ENCODE data around the gene SNAP47.

SNAP47 gene

DNA sequence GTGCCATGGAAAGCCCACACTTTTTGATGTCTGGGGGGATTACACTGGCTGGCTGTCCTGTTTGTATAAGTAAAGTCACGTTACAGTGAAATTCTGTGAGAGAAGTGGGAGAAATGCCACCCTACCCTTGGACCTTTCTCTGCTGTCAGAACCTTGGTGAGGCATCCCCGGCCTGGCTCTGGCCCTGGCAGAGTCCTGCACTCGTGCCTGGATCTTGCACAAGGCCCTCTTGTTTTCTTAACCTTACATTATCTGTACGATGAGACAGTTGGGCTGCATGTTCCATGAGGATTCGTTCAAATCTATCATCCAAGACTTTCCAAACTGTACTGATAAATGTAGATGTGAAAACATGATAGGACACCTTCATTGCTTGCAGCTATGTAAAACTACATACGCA lies 11.4 kb downstream of the SNAP47 start:
- DNase-seq: no peak
- intact Hi-C loops (cut with DNase I): no loop called here

DNA sequence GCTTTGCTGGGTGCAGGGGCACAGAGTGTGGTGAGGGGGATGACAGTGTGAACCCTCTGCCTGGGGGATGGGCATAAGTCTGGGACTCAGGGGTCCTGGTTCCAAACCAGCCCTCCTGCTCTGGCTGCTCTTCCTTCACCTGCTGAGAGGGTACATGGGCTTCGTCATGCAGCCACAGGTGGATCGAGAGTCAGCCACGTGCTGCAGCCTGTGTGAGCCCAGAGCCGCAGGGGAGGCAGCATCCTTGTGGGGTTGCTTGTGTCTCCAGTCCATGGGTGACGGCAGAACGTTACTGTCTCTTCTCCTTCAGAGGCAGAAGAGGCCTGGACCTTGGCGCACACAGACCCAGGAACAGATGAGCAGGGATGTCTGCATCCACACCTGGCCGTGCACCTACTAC lies 12.1 kb downstream of the SNAP47 start:
- no peak for DNase-seq
- intact Hi-C loops (cut with DNase I): no loop called here

DNA sequence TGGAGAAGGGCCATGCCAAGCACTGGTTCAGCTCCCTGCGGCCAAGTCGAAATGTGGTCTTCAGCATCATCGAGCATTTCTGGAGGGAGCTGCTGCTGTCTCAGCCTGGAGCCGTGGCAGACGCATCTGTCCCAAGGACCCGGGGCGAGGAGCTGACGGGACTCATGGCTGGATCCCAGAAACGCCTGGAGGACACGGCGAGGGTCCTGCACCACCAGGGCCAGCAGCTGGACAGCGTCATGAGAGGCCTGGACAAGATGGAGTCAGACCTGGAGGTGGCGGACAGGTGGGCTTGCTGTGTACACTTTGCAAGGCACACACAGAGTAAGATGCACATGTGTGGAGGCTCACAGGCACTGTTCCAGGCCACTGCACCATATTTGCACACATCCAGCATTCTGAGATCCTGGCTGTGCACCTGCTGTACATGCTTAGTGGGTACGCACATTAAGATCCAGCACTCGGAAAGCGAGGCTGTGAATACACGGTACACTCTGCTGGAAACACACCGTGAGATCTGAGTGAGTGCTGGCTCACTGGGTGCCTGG lies 12.8 kb downstream of the SNAP47 start:
- intact Hi-C loops (cut with DNase I): no loop called here
- DNase-seq: peak in 1 of 42 donors; percentile 14

- intact Hi-C loops (cut with DNase I): no loop called here
- DNase-seq: no peak
These were observed 13.4 kb downstream of the SNAP47 start for GRCh38 chr1:227748496-227749182.

DNA sequence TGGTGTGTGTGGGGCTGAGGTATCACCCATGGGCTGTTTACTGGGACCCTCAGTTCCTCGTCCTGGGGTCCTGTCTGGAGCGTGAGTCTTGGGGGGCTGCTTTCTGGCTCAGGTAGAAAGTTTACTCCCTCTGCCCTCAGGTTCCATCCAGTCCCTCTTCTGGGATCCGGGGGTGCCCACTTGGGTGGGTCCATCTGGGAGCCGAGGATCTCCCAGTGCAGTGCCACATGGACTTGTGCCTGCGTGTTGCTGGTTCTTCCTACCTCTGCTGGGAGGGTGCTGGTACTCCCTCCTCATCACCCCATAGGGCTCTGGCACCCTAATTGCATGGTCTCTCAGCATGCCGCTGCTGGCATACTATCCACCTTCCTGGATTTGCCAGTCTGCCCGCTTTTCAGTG lies 14.0 kb downstream of the SNAP47 start:
- intact Hi-C loops (cut with DNase I): no loop called here
- no peak for DNase-seq

GRCh38 chr1:227749916-227750710 lies 14.9 kb downstream of the SNAP47 start:
- intact Hi-C loops (cut with DNase I): no loop called here
- DNase-seq: no peak

DNA sequence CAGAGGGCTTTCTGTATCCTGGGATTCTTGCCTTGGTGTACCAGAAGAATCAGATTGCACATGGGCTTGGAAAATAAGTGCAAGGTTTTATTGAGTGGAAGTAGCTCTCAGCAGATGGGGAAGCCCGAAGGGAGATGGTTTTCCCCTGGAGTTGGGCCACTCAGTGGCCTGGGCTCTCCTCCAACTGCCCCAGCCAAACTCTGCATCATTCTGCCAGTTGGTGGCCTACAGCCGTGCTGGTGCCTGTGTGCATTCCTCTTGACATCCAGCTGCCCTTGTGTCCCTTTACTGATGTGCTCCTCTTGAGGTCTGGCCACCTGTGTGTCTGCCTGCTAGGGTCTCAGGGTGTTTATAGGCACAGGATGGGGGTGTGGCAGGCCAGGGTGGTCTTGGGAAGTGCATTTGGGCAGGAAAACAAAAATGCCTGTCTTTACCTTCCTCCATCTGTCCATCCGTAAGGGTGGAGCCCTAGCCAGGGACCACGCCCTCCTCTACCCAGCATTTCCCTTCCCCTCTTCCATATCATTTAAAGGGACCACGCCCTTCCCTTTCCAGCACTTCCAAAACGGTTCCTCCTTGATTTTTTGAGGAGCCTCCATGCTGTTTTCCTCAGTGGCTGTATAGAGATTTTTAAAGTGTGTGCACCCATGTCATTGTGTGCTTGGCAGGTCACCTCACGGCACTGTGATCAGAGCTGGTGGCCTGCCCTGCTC lies 18.9 kb downstream of the SNAP47 start:
- DNase-seq: peak in 38 of 42 donors; percentile 44 to 85 (median 66)
- intact Hi-C loops (cut with DNase I): no loop called here

DNA sequence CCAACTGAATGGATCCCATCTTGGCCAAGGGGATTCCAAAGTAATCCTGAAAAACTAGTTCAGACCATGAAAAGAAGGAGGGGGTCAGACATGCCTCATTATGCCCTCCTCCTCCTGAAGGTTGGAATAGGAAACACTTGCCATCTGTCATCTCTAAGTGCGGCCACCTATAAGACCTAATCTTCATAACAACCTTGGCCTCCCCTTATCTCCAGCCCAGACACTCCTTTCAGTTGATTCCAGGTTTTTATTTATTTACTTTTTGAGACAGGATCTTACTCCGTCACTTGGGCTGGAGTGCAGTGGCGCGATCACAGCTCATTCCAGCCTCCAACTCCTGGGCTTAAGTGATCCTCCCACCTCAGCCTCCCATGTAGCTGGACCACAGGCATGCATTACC lies 19.7 kb downstream of the SNAP47 start:
- DNase-seq: no peak
- intact Hi-C loops (cut with DNase I): no loop called here

- intact Hi-C loops (cut with DNase I): no loop called here
- DNase-seq: no peak
These were observed 21.1 kb downstream of the SNAP47 start for GRCh38 chr1:227756172-227756959.

- DNase-seq: no peak
- intact Hi-C loops (cut with DNase I): no loop called here
These were observed 22.5 kb downstream of the SNAP47 start for GRCh38 chr1:227757781-227758180.

- DNase-seq: peak; percentile 60 to 96 (median 84)
- intact Hi-C loops (cut with DNase I): no loop called here
These were observed 23.1 kb downstream of the SNAP47 start for GRCh38 chr1:227758366-227758765.

- no peak for DNase-seq
These were observed 24.4 kb downstream of the SNAP47 start for GRCh38 chr1:227759341-227760300.

DNA sequence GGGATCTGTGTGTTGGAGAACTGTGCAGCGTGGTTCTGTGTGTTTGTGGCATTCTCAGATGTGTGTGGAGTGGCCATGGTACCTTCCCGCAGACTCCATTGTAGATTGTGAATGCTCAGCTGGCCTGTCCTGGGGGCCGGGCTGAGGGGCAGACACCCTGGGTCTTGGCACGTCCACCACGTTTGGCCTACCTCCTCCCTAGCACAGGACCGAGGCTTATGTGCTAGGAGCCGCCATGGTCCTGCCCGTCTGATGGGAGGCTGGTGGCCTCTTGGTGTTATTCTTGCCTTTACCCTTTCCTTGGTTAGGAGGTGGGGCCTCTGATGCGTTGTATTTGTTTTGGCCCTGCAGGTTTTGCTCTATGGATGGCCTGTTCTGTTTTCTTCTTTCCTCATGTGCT lies 25.1 kb downstream of the SNAP47 start:
- no peak for DNase-seq
- intact Hi-C loops (cut with DNase I): loop anchor here (2.0 kb wide), 1 partner anchor 186 kb away; the partner anchor contains the start of gene WNT9A

More at GRCh38 chr1:227759341-227760300, 24.4 kb downstream of the SNAP47 start:
- intact Hi-C loops (cut with DNase I): loop anchor here (2.0 kb wide), 1 partner anchor 187 kb away; the partner anchor contains the start of gene WNT9A

- intact Hi-C loops (cut with DNase I): loop anchor here (2.0 kb wide), 1 partner anchor 185 kb away; the partner anchor contains the start of gene WNT9A
These were observed 26.5 kb downstream of the SNAP47 start for GRCh38 chr1:227761621-227762230.

GRCh38 chr1:227762231-227762911 lies 27.1 kb downstream of the SNAP47 start:
- intact Hi-C loops (cut with DNase I): no loop called here
- DNase-seq: peak; percentile 72 to 94 (median 87)

More at GRCh38 chr1:227761621-227762230, 26.5 kb downstream of the SNAP47 start:
- DNase-seq: no peak

GRCh38 chr1:227763246-227764018 lies 28.2 kb downstream of the SNAP47 start:
- intact Hi-C loops (cut with DNase I): no loop called here
- DNase-seq: peak in 41 of 42 donors; percentile 48 to 93 (median 76)

All from head of caudate nucleus (tissue), 42 donors.